HG03571 (cell line): ENCODE results near the gene ICOSLG.
A peak's percentile ranks its signal among the peaks of the same experiment; 100 is the strongest.
"Not testable (repeated sequence)": the region's sequence is repeated elsewhere in the genome, so short reads cannot be mapped to it uniquely, and the experiment has no call there.

Experiments
- ATAC-seq: cut with Tn5 transposase; IDR thresholded peaks from one replicate; pipeline ENCODE4 v1.9.1; 2021; ENCODE audit not compliant: unreplicated experiment

The ICOSLG gene

DNA sequence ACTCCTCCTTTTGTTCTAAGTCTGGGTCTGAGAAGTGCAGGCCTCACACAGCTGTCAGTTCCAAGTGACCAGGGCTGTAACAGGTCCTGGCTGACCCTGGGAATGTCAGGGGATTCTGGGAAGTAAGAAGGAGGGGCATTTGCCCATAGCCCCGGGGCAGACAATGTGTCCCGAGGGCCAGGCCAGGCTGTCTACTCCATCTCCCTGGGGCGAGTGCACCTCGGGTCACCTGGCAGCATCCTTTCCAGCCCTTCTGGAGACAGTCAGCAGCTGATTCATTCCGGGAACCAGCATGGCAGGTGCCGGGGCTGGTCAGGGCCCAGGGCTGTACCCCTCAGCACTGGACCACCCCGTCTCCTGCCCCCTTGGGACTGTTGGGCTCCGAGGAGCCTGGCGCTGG lies 13.1 kb downstream of the ICOSLG start:
- not testable (repeated sequence) for ATAC-seq

DNA sequence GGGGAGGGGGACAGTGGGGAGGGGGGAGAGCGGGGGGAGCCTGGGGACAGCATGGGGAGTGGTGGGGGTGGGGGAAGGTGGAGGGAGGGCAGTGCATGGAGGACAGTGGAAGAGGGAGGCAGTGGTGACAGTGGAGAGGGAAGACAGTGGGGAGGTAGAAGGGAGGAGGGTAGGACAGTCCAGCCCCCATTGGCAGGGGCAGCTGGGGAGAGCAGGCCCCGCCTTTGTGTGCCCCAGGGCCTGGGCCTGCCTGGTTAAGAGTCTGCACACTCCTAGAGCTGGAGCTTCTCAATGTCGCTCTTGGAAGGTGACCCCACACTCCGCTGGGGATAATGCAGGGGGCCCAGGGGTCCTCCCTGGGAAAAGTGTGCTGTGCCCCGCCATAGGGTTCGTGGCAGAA lies 15.1 kb downstream of the ICOSLG start:
- ATAC-seq = not testable (repeated sequence)

DNA sequence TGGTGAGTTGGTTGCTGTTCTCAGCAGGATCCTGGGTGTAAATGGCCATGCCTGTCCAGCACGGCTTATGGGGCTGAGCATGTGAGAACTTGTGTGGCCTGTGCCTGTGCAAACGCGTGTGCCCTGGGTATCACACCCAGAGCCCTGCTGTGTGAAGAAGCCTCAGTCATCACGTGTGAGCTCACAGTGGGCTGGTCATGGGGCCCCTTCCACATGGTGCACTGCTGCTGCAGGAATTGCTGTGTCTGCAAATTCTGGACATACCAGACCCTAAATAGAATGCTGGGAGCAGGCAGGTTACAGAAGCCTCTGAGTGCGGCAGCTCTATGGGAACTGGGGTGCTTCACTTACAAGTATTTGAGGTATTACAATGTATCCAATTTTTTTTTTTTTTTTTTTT lies 17.4 kb downstream of the ICOSLG start:
- not testable (repeated sequence) for ATAC-seq

DNA sequence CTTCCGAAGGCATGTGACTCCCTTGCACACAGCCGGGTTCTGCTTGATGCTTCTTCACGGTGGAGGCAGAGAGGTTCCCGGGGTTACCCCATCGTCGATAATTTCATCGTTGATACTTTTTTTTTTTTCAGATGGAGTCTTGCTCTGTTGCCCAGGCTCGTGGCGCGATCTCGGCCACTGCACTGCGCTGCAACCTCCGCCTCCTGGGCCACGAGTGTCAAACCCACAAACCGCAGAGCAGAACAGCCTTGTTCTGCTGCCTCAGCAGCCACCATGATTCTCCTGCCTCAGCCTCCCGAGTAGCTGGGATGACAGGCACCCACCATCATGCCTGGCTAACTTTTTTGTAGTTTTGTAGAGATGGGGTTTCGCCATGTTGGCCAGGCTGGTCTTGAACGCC lies 20.1 kb downstream of the ICOSLG start:
- not testable (repeated sequence) for ATAC-seq

DNA sequence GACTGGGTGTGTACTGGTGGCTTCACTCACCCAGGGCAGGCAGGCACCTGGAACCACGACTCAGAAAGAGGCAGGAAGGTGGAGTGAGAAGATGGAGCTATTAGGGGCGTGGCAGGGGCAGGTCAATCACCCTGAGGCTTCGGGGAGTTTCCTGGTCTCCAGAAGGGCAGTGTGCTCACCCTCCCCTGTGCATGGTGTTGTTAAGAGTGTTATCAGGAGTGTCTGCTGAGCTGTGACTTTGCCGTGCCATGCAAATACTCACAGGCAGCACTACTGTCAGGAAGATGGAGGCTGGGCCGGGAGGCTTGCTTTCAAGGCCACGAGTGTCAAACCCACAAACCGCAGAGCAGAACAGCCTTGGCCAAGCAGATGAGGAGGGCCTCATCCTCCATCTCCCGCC lies 22.3 kb downstream of the ICOSLG start:
- not testable (repeated sequence) for ATAC-seq

DNA sequence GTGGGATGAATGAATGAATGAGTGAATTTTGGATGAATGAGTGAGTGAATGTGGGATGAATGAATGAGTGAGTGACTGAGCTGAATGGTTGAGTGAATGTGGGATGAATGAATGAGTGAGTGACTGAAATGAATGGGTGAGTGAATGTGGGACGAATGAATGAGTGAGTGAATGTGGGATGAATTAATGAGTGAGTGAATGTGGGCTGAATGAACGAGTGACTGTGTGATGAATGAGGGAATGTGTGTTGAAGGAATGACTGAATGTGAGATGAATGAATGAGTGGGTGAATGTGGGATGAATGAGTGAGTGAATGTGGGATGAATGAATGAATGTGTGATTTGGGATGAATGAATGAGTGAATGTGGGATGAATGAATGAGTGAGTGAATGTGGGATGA lies 28.8 kb downstream of the ICOSLG start:
- ATAC-seq = not testable (repeated sequence)

DNA sequence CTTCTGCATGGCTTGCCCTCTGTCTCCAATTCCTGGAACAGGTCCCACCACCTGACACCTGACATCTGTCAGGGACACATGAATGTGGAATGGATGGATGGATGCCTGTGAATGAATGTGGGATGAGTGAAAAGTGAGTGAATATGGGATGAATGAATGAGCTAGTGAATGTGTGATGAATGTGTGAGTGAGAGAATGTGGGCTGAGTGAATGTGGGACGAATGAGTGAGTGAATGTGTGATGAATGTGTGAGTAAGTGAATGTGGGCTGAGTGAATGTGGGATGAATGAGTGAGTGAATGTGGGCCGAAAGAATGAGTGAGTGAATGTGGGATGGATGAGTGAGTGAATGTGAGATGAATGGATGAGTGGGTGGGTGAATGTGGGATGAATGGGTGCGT lies 29.2 kb downstream of the ICOSLG start:
- ATAC-seq = not testable (repeated sequence)

DNA sequence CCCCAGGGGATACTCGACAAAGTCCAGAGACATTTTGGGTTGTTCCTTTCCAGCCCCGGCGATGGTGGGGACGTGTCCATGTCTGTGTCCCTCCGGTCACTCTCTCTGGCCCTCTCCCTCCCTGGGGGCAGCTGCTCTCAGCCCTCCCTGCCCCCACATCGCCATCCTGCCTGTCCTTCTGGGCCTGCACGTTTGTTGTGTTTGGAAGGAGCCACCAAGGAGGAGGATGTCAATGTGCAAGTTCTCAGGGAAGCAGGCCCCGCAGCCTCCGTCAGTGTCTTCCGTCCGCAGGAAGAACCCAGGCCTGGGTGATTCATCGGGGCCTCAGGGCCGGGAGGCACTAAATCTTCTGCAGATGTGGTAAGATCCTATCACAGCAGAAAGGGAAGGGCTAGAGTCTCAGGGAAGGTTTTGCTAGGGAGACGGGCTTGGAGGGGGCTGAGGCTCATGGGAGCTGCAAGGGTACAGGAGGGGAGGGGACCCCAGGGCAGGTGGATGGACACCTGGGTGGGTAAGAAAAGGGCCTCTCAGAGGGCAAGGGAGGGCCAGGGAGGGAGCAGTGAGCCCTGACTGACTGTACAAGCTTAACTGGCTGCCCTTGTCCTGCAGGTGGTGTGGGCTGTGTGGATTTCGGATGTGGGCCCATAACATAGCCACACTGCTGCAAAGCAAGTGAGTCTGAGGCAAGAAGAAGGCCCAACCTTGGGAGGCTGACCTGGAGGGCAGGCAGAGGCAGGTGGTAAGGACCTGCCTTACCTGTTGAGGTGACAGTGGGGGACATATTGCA lies 32.7 kb downstream of the ICOSLG start:
- not testable (repeated sequence) for ATAC-seq

DNA sequence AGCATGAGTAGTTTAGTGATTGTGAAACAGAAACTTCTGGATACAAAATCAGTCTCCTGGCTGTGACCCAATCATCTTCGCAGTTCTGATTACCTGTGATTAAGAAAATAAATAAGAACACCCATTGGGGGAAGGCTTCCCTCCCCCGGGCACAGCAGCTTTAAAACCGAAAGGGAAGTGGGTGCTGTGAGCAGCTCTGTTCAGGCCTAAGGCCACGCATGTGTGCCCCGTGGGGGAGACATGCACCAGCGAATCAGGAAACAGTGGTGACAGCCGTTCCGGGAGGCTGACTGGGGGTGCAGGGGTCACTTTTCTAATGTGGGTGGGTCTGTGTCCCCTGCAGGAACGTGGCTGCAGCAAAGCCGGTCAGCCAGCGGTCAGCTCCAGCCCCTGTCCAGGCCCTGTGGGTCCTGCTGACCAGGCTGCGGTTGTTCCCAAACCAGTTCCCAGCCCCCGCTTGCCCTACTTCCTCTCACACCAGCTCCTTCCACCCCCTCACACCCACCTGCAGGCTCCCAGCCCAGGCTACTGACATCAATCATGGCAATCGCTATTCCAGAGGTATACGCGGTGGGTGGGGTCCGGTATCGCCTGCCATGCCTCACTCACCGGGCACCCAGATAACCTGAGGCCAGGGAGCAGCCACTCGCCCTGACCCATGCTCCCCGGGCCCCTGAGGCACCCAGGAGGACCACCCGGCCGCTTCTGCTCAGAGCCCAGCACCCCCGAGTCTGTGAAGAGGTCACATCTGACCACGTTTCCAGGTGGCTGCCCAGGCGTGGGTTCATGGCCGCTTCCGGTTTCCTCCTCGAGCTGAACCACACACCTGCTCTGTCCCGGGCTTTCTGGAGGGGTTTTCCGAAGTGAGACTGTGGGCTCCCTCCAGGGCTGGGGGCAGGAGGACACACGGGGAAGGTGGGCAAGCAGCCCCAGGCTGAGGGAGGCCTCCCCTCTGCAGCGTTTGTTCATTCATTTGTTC lies 33.8 kb downstream of the ICOSLG start:
- peak; percentile 62 for ATAC-seq

DNA sequence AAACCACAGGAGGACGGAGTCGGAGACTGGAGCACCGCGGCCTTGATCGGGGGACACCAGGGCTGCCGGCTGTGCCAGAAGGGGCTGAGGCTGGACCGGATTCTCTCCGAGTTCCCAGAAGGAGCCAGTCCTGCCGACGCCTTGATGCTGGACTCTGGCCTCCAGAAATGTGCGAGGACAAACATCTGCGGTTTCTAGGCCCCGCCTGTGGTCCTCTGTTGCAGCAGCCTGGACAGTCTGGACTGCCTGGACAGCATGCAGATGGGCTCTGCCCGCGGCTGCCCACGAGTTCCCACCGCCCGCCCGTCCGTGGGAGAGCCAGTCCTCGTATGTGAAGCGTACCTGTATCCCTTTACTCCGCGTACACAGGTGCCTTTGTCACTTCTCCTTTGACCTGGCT lies 34.6 kb downstream of the ICOSLG start:
- ATAC-seq = not testable (repeated sequence)

DNA sequence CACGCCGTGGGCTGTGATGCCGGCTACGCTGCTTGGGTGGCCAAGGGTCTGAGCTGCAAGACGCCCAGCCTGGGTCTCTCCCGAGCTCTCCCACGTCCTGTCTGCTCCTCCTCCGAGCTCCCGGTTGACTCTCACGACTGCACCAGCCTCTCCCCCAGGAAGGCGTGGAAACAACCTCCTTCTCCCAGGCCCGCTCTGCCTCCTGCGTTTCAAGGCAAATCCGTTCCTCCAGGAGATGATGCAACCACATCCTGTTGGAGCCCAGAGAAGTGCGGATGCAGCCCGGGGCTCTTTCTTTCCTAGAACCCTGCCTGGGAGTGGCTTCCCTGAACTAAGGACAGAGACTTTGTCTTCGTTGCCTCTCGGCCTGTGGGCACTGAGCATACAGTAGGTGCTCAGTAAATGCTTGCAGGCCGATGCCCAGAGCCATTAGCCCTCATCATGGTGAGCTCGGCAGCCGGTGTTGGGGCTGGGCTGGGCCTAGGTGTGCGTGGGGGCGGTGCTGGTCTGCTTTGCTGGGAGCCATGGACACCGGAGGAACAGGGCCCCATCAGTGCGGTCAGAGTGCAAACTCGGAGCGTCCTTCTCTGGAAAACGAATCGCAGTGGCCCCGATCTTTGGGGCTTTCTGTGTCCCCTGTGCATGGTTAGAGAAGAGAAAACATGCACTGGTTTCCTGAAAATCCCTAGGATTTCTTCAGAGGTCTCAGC lies 38.0 kb downstream of the ICOSLG start:
- ATAC-seq = not testable (repeated sequence)

DNA sequence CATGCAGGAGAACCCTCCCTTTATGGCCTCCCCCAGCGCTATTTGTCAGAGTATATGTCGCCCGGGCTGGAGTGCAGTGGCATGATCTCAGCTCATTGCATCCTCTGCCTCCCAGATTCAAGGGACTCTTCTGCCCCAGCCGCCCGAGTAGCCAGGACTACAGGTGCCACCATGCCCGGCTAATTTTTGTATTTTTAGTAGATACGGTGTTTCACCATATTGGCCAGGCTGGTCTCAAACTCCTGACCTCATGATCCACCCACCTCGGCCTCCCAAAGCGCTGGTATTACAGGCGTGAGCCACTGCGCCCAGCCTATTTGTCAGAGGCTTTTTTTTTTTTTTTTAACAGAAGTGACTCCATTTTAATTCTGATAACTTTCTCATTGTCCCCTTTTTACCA lies 40.7 kb downstream of the ICOSLG start:
- ATAC-seq = not testable (repeated sequence)

DNA sequence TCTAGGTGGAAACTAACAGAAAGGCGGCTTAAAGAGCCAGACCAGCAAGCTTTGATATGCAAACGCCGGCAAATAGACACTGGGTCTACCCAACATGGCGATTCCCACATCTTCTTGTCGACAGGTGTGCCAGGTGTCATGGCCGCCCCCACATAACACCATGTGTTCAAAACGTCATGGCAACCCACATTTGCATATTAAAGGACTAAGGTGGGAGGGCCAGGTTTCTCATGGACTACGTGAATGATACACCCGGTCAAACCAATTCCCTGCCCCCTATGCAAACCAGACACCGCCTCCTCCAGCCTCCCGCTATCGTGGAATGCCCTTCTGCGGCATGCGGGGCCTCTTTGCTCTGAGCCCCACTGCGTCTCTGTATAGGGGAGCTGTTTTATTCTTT lies 41.3 kb downstream of the ICOSLG start:
- no peak for ATAC-seq

DNA sequence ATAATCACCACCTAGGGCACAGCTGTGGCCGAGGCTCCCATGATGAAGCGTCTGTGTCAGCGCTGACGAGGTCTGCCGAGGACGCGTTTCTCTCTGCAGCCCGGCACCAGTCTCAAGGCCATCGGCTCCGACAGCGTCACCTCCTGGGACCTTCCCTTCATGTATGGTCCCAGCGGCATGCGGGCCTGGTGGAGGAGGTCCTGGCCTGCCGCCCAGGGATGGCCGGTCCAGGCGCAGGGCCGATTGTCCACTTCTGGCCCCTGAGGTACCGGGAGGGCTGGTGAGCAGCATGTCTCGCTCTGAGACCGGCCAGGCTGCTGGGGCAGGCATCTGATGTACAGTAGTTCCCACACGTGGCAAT lies 43.6 kb downstream of the ICOSLG start:
- ATAC-seq = not testable (repeated sequence)

DNA sequence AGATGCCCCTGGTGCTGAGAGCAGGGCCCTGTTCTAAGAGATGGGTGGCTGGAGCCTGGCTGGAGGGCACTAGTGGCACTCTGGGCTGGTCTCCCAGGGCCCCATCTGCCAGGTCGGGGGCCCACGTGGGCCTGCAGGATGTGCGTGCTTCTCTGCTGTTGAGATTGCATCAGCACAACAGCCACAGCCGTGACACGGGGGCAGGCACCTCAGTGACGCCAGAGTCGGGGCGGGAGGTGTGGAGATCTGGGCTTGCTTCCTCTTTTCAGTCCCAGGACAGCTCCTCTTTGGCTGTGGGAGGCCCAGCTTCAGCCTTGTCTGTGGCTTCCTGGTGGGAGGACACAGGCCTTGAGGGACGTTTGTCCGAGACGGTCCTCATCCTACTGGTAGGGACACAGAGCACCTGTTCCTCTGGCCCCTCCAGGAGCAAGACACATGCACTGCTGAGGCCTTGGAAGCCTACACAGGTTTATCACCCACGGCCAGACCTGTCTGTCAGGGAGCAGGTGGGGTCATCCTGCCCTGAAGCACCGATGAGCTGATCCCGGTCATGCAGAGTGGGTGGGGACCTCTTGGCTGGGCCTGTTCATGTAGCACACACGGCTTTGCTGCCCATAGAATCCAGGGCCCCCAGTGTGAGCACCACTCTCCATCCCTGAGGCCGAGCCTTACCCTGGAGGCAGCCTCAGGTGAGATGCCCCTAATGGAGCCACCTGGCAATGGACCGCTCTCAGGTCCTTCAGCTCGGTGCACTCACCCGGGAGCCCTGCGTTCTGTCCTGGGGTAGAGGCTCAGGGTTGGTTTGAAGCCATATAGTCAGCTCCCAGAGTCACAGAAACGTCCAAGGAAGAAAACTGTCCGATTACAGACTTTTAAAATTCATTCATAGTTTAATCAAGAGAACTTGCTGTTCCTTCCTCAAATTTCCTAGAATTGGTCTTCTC lies 44.3 kb downstream of the ICOSLG start:
- ATAC-seq = not testable (repeated sequence)

DNA sequence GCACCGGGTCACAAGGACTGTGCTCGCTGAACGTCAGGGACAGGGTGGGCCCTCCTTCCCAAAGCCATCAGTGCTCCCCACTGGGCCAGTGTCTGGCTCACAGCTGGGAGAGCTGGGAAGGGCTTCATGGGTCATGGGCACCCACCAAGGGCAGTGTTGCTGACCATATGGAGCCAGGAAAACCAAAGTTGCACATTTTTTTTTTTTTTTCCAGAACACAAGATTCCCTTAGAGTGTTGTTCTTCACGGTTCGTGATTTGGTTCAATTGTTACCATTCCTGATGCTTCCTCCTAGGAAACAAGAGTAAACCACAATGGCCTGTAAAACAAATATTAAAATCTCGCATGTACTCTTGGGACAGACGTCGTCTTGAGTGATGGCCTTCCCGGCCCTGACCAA lies 45.9 kb downstream of the ICOSLG start:
- ATAC-seq = not testable (repeated sequence)

DNA sequence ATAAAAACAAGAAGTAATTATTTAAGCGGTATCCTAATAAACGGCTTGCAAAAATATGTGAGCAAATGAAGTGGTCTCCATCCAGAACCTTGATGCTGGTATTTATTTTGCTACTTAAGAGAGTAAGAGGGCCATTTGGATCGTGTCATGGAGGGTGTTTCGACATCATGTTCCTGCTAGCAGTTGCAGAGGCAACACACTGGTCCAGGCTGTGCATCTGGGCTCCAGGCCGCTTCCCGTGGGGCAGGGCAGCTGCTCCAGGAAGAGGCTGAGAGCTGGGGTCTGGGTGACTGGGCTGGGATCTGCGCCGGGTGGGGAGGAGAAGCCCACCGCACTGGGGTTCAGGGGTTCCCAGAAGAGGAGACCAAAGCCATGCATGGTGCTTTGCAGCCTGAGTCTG lies 46.3 kb downstream of the ICOSLG start:
- ATAC-seq = not testable (repeated sequence)

DNA sequence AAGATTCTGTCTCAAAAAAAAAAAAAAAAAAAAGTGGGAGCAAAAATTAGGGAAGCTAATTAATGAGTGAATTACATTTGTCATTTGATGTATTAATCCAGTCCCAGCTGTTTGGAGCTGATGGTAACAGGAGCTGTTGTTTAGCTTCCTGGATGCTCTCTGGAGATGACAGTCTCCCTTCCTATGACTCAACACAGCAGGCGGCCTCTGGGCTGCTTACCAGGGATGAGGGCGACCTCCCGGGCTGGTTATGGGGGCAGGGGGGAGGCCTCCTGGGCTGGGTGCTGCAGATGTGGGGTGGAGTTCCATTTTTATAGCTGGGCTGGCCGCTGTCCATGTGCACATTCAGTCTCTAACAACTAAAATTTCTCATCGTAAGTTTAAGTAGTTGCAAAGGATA lies 47.6 kb downstream of the ICOSLG start:
- not testable (repeated sequence) for ATAC-seq

DNA sequence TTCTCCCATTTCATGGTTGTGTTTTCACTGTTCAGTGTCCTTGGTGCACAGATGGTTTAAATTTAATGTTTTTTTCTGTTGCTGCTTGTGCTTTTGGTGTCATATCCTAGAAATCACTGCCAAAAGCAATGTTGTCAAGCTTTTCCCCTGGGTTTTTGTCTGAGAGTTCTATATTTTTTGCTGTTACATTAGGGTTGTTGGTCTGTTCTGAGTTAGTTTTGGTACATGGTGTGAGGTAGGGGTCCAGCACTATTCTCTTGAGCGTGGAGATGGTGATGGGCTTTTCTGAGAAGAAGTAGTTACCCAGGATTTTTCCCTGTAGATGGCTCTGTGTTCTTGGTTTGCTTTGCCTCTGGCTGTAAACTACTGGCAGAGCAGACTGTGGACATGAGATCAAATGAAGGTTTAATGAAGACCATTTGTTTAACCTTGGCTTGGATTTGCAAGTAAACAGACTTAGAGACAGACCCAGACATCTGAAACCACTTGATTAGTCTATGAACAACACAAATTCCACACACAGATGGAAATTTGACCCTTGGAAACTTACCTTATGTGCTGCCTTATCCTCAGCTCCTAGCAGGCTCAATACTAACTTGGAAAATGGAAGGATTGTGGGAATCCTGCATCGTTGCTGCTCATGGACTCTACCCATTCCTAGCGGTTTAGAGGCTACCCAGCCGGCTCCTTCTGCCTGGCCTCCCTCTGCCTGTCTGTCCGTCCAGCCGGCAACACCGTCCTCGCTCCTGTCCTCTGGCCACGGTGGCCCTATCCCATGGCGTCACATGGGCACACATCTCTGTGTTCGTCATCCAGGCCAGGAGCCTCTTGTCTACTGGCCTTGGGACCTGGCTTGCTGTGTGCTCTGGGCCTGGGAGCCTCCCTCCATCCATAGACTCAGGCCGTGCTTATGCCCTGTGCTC lies 50.1 kb downstream of the ICOSLG start:
- ATAC-seq = not testable (repeated sequence)
